ENCODE measurements around the gene GAMT.

The GAMT gene

GRCh38 chr19:1416014-1416841 lies 14.9 kb upstream of the GAMT start:
- no peak for DNase-seq (ENCODE audit: extremely low read depth, low read depth)
- no peak for TF ChIP-seq CTCF (IDR thresholded peaks at IDR 0.05; ENCODE audit: low read depth, low read length)

- DNase-seq (ENCODE audit: extremely low read depth, low read depth), result no peak
- no peak for TF ChIP-seq CTCF (IDR thresholded peaks at IDR 0.05; ENCODE audit: low read depth, low read length)
These were observed 11.9 kb upstream of the GAMT start for GRCh38 chr19:1412995-1413800.

- TF ChIP-seq CTCF (IDR thresholded peaks at IDR 0.05; ENCODE audit: low read depth, low read length), result no peak
- DNase-seq (ENCODE audit: extremely low read depth, low read depth), result no peak
These were observed 11.1 kb upstream of the GAMT start for GRCh38 chr19:1412323-1412923.

GRCh38 chr19:1411255-1412191 lies 10.2 kb upstream of the GAMT start:
- DNase-seq (ENCODE audit: extremely low read depth, low read depth), result no peak
- TF ChIP-seq CTCF (IDR thresholded peaks at IDR 0.05; ENCODE audit: low read depth, low read length), result no peak

- no peak for DNase-seq (ENCODE audit: extremely low read depth, low read depth)
- no peak for TF ChIP-seq CTCF (IDR thresholded peaks at IDR 0.05; ENCODE audit: low read depth, low read length)
These were observed 9.4 kb upstream of the GAMT start for GRCh38 chr19:1410789-1411188.

- no peak for DNase-seq (ENCODE audit: extremely low read depth, low read depth)
- no peak for TF ChIP-seq CTCF (IDR thresholded peaks at IDR 0.05; ENCODE audit: low read depth, low read length)
These were observed 8.9 kb upstream of the GAMT start for GRCh38 chr19:1410136-1410786.
